HG02759 (cell line): ENCODE data around the gene RMDN2.
"Not testable (repeated sequence)": the region's sequence is repeated elsewhere in the genome, so short reads cannot be mapped to it uniquely, and the experiment has no call there.

Experiments used
- ATAC-seq: cut with Tn5 transposase; IDR thresholded peaks from one replicate; pipeline ENCODE4 v1.9.1; 2021; ENCODE audit warnings: mild to moderate bottlenecking, moderate library complexity; ENCODE audit not compliant: unreplicated experiment

Gene RMDN2

GRCh38 chr2:37985333-37985732 is 60.2 kb downstream of the RMDN2 start:
- no peak for ATAC-seq

- no peak for ATAC-seq
These were observed 62.1 kb downstream of the RMDN2 start for GRCh38 chr2:37987098-37987775.

GRCh38 chr2:37992601-37993000 is 67.5 kb downstream of the RMDN2 start:
- ATAC-seq, result no peak

GRCh38 chr2:37993143-37993542 is 68.1 kb downstream of the RMDN2 start:
- ATAC-seq, result no peak

DNA sequence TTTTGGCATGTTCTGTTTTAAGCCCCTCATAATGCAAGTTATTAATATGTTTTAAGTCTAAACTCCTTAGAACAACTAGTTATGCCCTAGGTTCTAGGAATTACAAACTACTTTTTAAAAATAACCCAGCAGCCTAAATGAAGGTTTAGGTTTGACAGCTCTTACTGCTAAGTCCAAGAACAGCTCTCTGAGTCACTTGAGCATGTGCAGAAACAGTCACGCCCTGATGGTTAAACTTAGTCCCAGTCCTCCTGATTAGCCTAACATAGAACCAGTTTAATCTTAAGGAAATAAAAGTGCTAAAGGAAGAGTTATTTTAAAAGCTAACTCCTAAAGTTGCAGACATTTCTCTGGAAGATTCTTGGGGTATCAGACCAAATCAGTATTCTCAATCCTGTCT is 72.5 kb downstream of the RMDN2 start:
- no peak for ATAC-seq

- no peak for ATAC-seq
These were observed 75.6 kb downstream of the RMDN2 start for GRCh38 chr2:38000485-38001222.

- ATAC-seq, result not testable (repeated sequence)
These were observed 85.1 kb downstream of the RMDN2 start for GRCh38 chr2:38010187-38010586.

GRCh38 chr2:38010995-38011394 is 85.9 kb downstream of the RMDN2 start:
- no peak for ATAC-seq

GRCh38 chr2:38013158-38013752 is 88.2 kb downstream of the RMDN2 start:
- ATAC-seq, result no peak

DNA sequence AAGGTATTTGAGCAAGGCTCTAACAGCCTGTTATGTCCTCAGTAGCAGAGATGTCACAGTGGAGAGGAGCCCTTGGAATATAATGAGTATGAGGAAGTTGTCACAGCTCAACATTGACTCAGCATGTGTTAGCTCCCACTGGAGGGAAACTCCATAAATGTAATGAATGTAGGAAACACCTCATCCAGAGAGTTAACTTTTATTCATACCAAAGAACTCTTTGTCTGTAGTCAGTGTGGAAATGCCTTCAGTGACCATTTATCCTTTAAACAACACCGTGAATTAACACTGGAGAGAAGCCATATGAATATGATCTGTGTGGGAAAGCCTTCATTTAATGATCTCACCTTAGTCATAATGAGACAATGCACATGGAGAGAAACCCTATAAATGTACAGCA is 91.1 kb downstream of the RMDN2 start:
- no peak for ATAC-seq

DNA sequence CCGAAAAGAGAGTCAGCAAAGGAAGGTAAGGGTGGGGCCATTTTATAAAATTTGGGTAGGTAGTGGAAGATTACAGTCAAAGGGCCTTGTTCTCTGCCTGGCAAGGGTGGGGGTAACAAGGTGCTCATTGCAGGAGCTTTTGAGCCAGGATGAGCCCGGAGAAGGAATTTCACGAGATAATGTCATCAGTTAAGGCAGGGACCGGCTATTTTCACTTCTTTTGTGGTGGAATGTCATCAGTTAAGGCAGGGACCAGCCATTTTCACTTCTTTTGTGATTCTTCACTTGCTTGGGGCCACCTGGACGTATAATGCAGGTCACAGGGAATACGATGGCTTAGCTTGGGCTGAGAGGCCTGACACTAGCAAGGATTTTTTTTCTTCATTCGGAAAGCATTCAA is 92.7 kb downstream of the RMDN2 start:
- no peak for ATAC-seq

- not testable (repeated sequence) for ATAC-seq
These were observed 95.4 kb downstream of the RMDN2 start for GRCh38 chr2:38020359-38021069.

DNA sequence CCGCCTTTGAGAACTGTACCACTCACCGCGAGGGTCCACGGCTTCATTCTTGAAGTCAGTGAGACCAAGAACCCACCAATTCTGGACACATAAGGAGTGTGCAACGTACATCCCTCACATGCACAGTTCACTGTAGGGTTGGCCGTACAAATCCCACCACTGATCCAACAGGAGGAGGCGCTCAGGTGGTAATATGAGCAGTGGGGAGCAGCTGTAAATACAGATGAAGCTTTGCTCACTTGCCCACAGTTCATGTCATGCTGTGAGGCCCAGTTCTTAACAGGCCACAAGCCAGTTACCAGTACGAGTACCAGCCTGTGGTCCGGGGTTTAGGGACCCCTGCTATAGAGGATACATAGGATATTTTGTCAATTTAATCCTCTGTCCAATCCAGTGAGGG is 96.5 kb downstream of the RMDN2 start:
- ATAC-seq, result no peak

- ATAC-seq, result no peak
These were observed 101.8 kb downstream of the RMDN2 start for GRCh38 chr2:38026846-38027245.

DNA sequence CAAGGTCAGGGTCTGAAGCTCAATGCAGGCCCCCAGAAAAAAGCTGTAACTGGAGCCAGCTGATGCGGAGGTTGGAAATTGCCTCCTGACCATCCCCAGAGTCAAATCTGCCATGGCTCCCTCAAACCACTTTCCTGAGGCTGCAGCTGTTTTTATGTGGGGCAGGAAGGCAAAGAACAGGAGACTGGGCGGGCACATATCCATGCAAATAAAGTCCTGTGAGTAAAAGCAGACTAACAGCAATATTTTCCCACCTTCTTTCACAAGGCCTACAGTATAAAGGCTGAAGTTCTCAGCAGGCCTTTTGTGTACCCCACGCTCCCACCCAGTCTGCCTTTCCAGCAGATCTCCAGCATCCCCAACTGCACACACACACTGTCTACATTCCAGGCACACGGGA is 103.7 kb downstream of the RMDN2 start:
- ATAC-seq, result no peak

DNA sequence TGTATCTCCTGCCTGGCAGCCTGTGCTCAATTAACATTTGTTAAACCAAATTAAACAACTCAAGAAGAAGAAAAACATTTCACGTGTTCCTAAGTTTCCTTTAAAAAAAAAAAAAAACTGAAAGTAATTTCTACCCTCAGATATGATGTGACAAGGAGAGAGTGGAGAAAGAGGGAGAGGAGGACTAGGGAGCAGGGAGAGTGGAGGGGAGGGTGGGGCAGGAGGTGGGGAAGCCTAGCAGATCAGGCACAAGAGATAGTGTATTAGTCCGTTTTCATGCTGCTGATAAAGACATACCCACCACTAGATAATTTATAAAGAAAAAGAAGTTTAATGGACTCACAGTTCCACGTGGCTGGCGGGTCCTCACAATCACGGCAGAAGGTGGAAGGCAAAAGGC is 104.4 kb downstream of the RMDN2 start:
- no peak for ATAC-seq

GRCh38 chr2:38030635-38031355 is 105.7 kb downstream of the RMDN2 start:
- ATAC-seq, result no peak

GRCh38 chr2:38032946-38033345 is 107.9 kb downstream of the RMDN2 start:
- no peak for ATAC-seq

- no peak for ATAC-seq
These were observed 108.6 kb downstream of the RMDN2 start for GRCh38 chr2:38033646-38034045.

DNA sequence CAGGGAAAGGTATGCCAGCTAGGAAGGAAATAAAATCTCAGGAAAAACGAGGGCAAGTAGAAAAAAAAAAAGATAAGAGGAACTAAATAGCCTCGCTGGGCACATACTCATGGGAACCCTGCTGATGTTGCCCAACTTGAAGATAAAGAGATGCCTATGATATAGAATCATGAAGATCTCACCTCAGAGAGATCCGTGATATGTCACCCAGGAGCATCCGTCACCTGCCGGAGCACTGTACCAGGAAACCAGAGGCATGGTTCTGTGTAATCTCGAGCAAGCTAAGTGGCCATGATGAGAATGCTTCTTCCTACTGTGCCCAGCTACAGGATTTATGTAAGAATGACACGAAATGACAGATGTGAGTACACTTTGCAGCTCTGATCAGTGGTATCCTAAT is 110.9 kb downstream of the RMDN2 start:
- ATAC-seq, result no peak

DNA sequence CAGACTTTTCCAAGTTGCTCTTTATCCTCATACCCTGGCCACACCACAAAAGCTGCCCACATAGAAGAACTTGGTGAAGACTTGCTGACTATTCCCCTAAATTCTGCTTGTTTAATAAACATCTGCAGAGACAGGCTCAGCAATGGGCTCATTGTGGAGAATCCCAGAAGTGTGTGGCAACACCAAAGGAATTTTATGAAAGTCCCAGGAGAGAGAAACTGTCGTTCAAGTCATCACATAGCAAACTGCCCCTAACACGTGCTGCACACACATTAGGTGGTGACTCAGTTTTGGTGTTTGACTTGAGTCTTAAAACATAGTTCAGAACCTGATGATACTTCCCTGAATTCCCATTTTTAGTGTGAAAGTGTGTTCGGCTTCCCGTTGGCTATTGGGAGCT is 112.2 kb downstream of the RMDN2 start:
- no peak for ATAC-seq
